Natural killer cell treated with Interleukin-12 subunit alpha and Interleukin-12 subunit beta and Interleukin-15 and Interleukin-18, amount 100 ng/mL, for 72 hours (primary cell): Measurements from ENCODE around the gene GPBAR1. TPM values are rescaled to one million over a fixed set of nuclear protein-coding genes. Genes with fewer than 3 reads are reported as not detected.

ENCODE experiments used
- ATAC-seq, 2 donors: fragments of 150-1000 bp; cut with Tn5 transposase in 1 of 2; sonication (Bioruptor Pico), chemical (Tn5 transposase) in 1 of 2; 2 replicates each; pipeline ENCODE4 v1.10.0; 2021
- DNase-seq: peaks from one replicate; pipeline ENCODE4 v3.0.0; 2022; ENCODE audit warnings: low spot score
- H3K27ac Mint-ChIP-seq, 2 donors: 1 replicate in 1 of 2; 2 replicates in 1 of 2; pipeline ENCODE4 v1.8.0; 2022; ENCODE audit warnings: mixed read lengths in 2 of 2, mild to moderate bottlenecking in 1 of 2, moderate library complexity in 1 of 2
- H3K27me3 Mint-ChIP-seq, 2 donors: 1 replicate in 1 of 2; 2 replicates in 1 of 2; pipeline ENCODE4 v1.8.0; 2022; ENCODE audit warnings: mixed read lengths in 2 of 2
- H3K36me3 Mint-ChIP-seq: one replicate; pipeline ENCODE4 v1.8.0; 2022; ENCODE audit warnings: mixed read lengths
- H3K4me1 Mint-ChIP-seq, 2 donors: 1 replicate in 1 of 2; 2 replicates in 1 of 2; pipeline ENCODE4 v1.8.0; 2022; ENCODE audit warnings: low read depth in 2 of 2, mixed read lengths in 2 of 2, mild to moderate bottlenecking in 1 of 2
- H3K4me3 Mint-ChIP-seq: one replicate; pipeline ENCODE4 v1.8.0; 2022; ENCODE audit warnings: mixed read lengths
- H3K9me3 Mint-ChIP-seq: 2 replicates; pipeline ENCODE4 v1.8.0; 2022; ENCODE audit warnings: mixed read lengths
- total RNA-seq, 2 donors: library from RNA; stranded (reverse); gene quantifications; one replicate each; pipeline ENCODE4 v1.2.3, GENCODE V29; 2022

GPBAR1 gene
- total RNA-seq, 2 donors from 2014 or later, result 2.6 to 3.0 TPM

- Mint-ChIP-seq H3K4me3 (no peak overlapping the region), H3K27ac (peak overlapping the region; percentile 62 to 93), H3K9me3 (no peaks in the 10 kb centered on the region), H3K4me1 (peaks cover 22 to 29% of the 10 kb centered on the region in 2 donors), H3K27me3 (no peaks in the 10 kb centered on the region), H3K36me3 (peaks cover 29% of the 10 kb centered on the region)
- ATAC-seq (no peak), DNase-seq (no peak)
Observed at GRCh38 chr2:218255446-218255845, 5.4 kb upstream of the GPBAR1 start.

- Mint-ChIP-seq H3K4me3 (peak overlapping the region; percentile 66), H3K27ac (peak overlapping the region; percentile 76 to 93), H3K9me3 (no peaks in the 10 kb centered on the region), H3K4me1 (peaks cover 22 to 31% of the 10 kb centered on the region in 2 donors), H3K27me3 (no peaks in the 10 kb centered on the region), H3K36me3 (peaks cover 22% of the 10 kb centered on the region)
- ATAC-seq (no peak), DNase-seq (no peak)
Observed at GRCh38 chr2:218256612-218257350, 4.0 kb upstream of the GPBAR1 start.

GRCh38 chr2:218257390-218257981 lies 3.3 kb upstream of the GPBAR1 start:
- H3K9me3 Mint-ChIP-seq, result no peaks in the 10 kb centered on the region
- ATAC-seq (peak; percentile 65 to 72), DNase-seq (no peak)
- H3K4me3 Mint-ChIP-seq, result peak overlapping the region; percentile 66
- H3K36me3 Mint-ChIP-seq, result peaks cover 22% of the 10 kb centered on the region
- no peaks in the 10 kb centered on the region for H3K27me3 Mint-ChIP-seq
- peak overlapping the region; percentile 76 to 93 for H3K27ac Mint-ChIP-seq
- peaks cover 22 to 30% of the 10 kb centered on the region in 2 donors for H3K4me1 Mint-ChIP-seq

GRCh38 chr2:218259099-218259961 lies 1.5 kb upstream of the GPBAR1 start:
- peaks cover 31 to 35% of the 10 kb centered on the region in 2 donors for H3K4me1 Mint-ChIP-seq
- no peak overlapping the region for H3K4me3 Mint-ChIP-seq
- peak overlapping the region; percentile 39 to 73 for H3K27ac Mint-ChIP-seq
- H3K36me3 Mint-ChIP-seq, result peaks cover 8% of the 10 kb centered on the region
- DNase-seq, result no peak
- no peak for ATAC-seq
- no peaks in the 10 kb centered on the region for H3K9me3 Mint-ChIP-seq
- H3K27me3 Mint-ChIP-seq, result no peaks in the 10 kb centered on the region

GRCh38 chr2:218260166-218260565 lies 649 bp upstream of the GPBAR1 start:
- H3K36me3 Mint-ChIP-seq, result peaks cover 2% of the 10 kb centered on the region
- no peak for ATAC-seq
- H3K27ac Mint-ChIP-seq, result peak overlapping the region; percentile 39 to 73
- H3K4me3 Mint-ChIP-seq, result no peak overlapping the region
- peaks cover 31 to 32% of the 10 kb centered on the region in 2 donors for H3K4me1 Mint-ChIP-seq
- H3K9me3 Mint-ChIP-seq, result no peaks in the 10 kb centered on the region
- peak; percentile 15 for DNase-seq
- H3K27me3 Mint-ChIP-seq, result no peaks in the 10 kb centered on the region

- Mint-ChIP-seq H3K27ac (peak overlapping the region in 1 of 2 donors; percentile 14), H3K4me3 (no peak overlapping the region), H3K4me1 (peaks cover 25 to 35% of the 10 kb centered on the region in 2 donors), H3K36me3 (no peaks in the 10 kb centered on the region), H3K9me3 (no peaks in the 10 kb centered on the region), H3K27me3 (no peaks in the 10 kb centered on the region)
- ATAC-seq, result no peak
- DNase-seq, result no peak
Observed at GRCh38 chr2:218261423-218262236, 815 bp downstream of the GPBAR1 start.

GRCh38 chr2:218262237-218262600 lies 1.4 kb downstream of the GPBAR1 start:
- Mint-ChIP-seq H3K4me1 (peaks cover 20 to 34% of the 10 kb centered on the region in 2 donors), H3K36me3 (no peaks in the 10 kb centered on the region), H3K9me3 (no peaks in the 10 kb centered on the region), H3K27ac (no peak overlapping the region), H3K4me3 (no peak overlapping the region), H3K27me3 (no peaks in the 10 kb centered on the region)
- DNase-seq, result no peak
- no peak for ATAC-seq

- Mint-ChIP-seq H3K4me3 (no peak overlapping the region), H3K27me3 (no peaks in the 10 kb centered on the region), H3K27ac (peak overlapping the region in 1 of 2 donors; percentile 69), H3K9me3 (no peaks in the 10 kb centered on the region), H3K36me3 (no peaks in the 10 kb centered on the region), H3K4me1 (peaks cover 14 to 32% of the 10 kb centered on the region in 2 donors)
- peak in 1 of 2 donors; percentile 2 for ATAC-seq
- no peak for DNase-seq
Observed at GRCh38 chr2:218262631-218263586, 2.1 kb downstream of the GPBAR1 start.

- no peaks in the 10 kb centered on the region for H3K36me3 Mint-ChIP-seq
- ATAC-seq (peak; percentile 62 to 75), DNase-seq (no peak)
- H3K4me1 Mint-ChIP-seq, result peaks cover 15 to 28% of the 10 kb centered on the region in 2 donors
- H3K9me3 Mint-ChIP-seq, result no peaks in the 10 kb centered on the region
- H3K27me3 Mint-ChIP-seq, result no peaks in the 10 kb centered on the region
- H3K4me3 Mint-ChIP-seq, result no peak overlapping the region
- H3K27ac Mint-ChIP-seq, result peak overlapping the region in 1 of 2 donors; percentile 69
Observed at GRCh38 chr2:218263817-218264641, 3.2 kb downstream of the GPBAR1 start.

GRCh38 chr2:218264773-218265561 lies 4.2 kb downstream of the GPBAR1 start:
- Mint-ChIP-seq H3K4me3 (no peak overlapping the region), H3K9me3 (no peaks in the 10 kb centered on the region), H3K36me3 (no peaks in the 10 kb centered on the region), H3K4me1 (peaks cover 17 to 25% of the 10 kb centered on the region in 2 donors), H3K27me3 (no peaks in the 10 kb centered on the region), H3K27ac (peak overlapping the region in 1 of 2 donors; percentile 69)
- no peak for ATAC-seq
- no peak for DNase-seq

- no peak overlapping the region for H3K4me3 Mint-ChIP-seq
- no peaks in the 10 kb centered on the region for H3K36me3 Mint-ChIP-seq
- peak overlapping the region in 1 of 2 donors; percentile 69 for H3K27ac Mint-ChIP-seq
- H3K27me3 Mint-ChIP-seq, result no peaks in the 10 kb centered on the region
- no peaks in the 10 kb centered on the region for H3K9me3 Mint-ChIP-seq
- ATAC-seq (no peak), DNase-seq (no peak)
- peaks cover 24 to 25% of the 10 kb centered on the region in 2 donors for H3K4me1 Mint-ChIP-seq
Observed at GRCh38 chr2:218265626-218266025, 4.8 kb downstream of the GPBAR1 start.
